ENCODE results near the gene FZR1. TPM values are rescaled to one million over a fixed set of nuclear protein-coding genes. Genes with fewer than 3 reads are reported as not detected.

FZR1 gene
- total RNA-seq, 1 experiment from 2014 or later = 51.4 TPM

DNA sequence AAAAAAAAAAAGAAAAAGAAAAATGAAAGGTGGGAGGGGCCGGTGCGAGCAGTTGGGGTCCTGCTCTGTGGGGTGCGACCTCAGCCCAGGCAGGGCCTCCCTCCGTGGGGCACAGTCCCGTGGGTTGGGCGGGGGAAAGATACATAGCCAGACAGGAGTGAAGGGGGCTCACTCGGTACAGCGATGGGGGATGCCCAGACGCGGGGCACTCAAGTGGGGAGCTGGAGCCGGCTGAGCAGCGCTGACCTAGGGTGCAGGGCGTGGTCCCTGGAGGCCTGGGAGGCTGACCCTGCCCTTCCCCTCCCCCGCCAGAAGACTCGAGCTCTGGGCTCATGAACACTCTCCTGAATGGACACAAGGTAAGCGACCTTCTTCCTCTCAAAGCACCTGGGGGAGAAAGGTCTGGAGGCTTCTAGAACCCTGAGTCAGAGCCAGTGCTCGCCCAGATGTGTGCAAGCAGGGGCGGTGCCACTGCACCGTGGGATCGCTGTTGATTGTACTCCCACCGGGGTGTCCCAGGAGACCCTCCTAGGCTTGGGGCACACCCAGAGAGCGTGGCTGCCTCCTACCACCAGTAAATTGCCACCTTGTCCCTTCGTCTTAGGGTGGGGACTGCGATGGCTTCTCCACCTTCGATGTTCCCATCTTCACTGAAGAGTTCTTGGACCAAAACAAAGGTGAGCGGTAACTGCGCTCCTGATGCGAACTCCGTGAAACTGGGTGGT lies 70.0 kb downstream of the FZR1 start:
- Histone ChIP-seq H3K14ac (ENCODE audit: insufficient read depth, low read length) (no peak overlapping the region), H3K79me2 (ENCODE audit: insufficient read depth, low read length) (no peaks in the 10 kb centered on the region), H3K27me3 (ENCODE audit: insufficient read depth, low read length) (no peaks in the 10 kb centered on the region; the same call in 1 of the 2 replicates), H2AFZ (ENCODE audit: low read length) (no peak overlapping the region), H4K91ac (ENCODE audit: insufficient read length, low read depth, low read length) (no peak overlapping the region), H3K4me1 (ENCODE audit: insufficient read depth, low read length) (no peaks in the 10 kb centered on the region), H3K4ac (ENCODE audit: low read depth, low read length) (no peak overlapping the region), H3K27ac (ENCODE audit: insufficient read length, low read depth, low read length) (no peak overlapping the region), H3K9ac (ENCODE audit: extremely low read depth, insufficient read length, low read length) (no peak overlapping the region), H3K23ac (ENCODE audit: insufficient read length, low read depth, low read length) (no peak overlapping the region), H2AK5ac (ENCODE audit: insufficient read length, low read length) (no peak overlapping the region), H3K56ac (ENCODE audit: insufficient read length, low read depth, low read length) (no peak overlapping the region), H2BK12ac (ENCODE audit: insufficient read length, low read depth, low read length) (no peak overlapping the region), H2BK15ac (ENCODE audit: low read depth, low read length) (no peak overlapping the region), H4K20me1 (ENCODE audit: control insufficient read depth, insufficient read depth, insufficient read length) (no peaks in the 10 kb centered on the region), H4K5ac (ENCODE audit: insufficient read length, low read depth, low read length) (no peak overlapping the region), H2BK20ac (ENCODE audit: low read depth, low read length, poor library complexity, severe bottlenecking) (no peak overlapping the region), H3K4me2 (ENCODE audit: insufficient read depth, insufficient read length, low read length) (peak overlapping the region; percentile 48), H2BK5ac (ENCODE audit: insufficient read length, low read length) (no peak overlapping the region), H3K79me1 (ENCODE audit: insufficient read depth, low read depth, low read length, poor library complexity, severe bottlenecking) (no peaks in the 10 kb centered on the region), H2BK120ac (ENCODE audit: low read depth, low read length, poor library complexity, severe bottlenecking) (no peak overlapping the region), H3K23me2 (ENCODE audit: insufficient read length, low read depth, low read length, poor library complexity, severe bottlenecking) (peaks cover 13% of the 10 kb centered on the region), H3K9me3 (ENCODE audit: control insufficient read depth, low read depth, low read length) (no peaks in the 10 kb centered on the region), H4K8ac (replicated peaks; ENCODE audit: insufficient read length, low read depth, low read length) (no peak overlapping the region), H3K18ac (ENCODE audit: insufficient read length, low read depth, low read length) (no peak overlapping the region), H3T11ph (ENCODE audit: low read length) (no peak overlapping the region)
- H3K27me3 Mint-ChIP-seq (ENCODE audit: low read depth) = peaks cover 23% of the 10 kb centered on the region
- H3K27ac Mint-ChIP-seq = peak overlapping the region in 1 of 3 experiments; percentile 86; a peak in 2 of 7 replicates
- no peak for TF ChIP-seq CTCF (conservative IDR thresholded peaks at IDR 0.05)
- no peaks in the 10 kb centered on the region; a peak in 1 of 5 replicates for H3K9me3 Mint-ChIP-seq
- peaks cover 8 to 10% (median 9%) of the 10 kb centered on the region in 3 experiments for H3K36me3 Mint-ChIP-seq (ENCODE audit: insufficient read depth in 1 of 3, low read depth in 3 of 3)
- peak overlapping the region; percentile 70 to 76 for H3K4me3 Mint-ChIP-seq
- H3K4me1 Mint-ChIP-seq = peaks cover 13 to 26% of the 10 kb centered on the region in 2 experiments
- DNase-seq = no peak
- WGBS (ENCODE audit: extremely low coverage, insufficient read length, low lambda C conversion rate) = no CpG with 5 or more reads among the region's 29 CpGs

Data from H9 (cell line).